Upper lobe of left lung (tissue), 6 donors: Measurements from ENCODE around the gene ZC3H15. TPM values are rescaled to one million over a fixed set of nuclear protein-coding genes. Genes with fewer than 3 reads are reported as not detected.

Experiments
- ATAC-seq, 2 donors: fragments of 200-7000 bp; cut with Tn5 transposase; one replicate each; pipeline ENCODE4 v1.9.1; 2022; ENCODE audit warnings: mild to moderate bottlenecking in 2 of 2, moderate library complexity in 2 of 2; ENCODE audit not compliant: low FRiP score in 2 of 2
- DNase-seq, 2 donors: peaks; one replicate each; pipeline ENCODE4 v3.0.0-alpha.2; 2019 to 2020
- H3K27ac ChIP-seq, 4 donors: fragments of 200-600 bp; sonication (generic); one replicate each; pipeline ENCODE4 v1.5.1; 2016 to 2019
- H3K27me3 ChIP-seq, 4 donors: fragments of 200-600 bp; sonication (generic); one replicate each; pipeline ENCODE4 v1.5.1; 2017 to 2019
- H3K36me3 ChIP-seq, 4 donors: fragments of 200-600 bp; sonication (generic); one replicate each; pipeline ENCODE4 v1.5.1; 2016 to 2019
- H3K4me1 ChIP-seq, 4 donors: fragments of 200-600 bp; sonication (generic); one replicate each; pipeline ENCODE4 v1.5.1; 2018 to 2019
- H3K4me3 ChIP-seq, 4 donors: fragments of 200-600 bp; sonication (generic); one replicate each; pipeline ENCODE4 v1.5.1; 2017 to 2019; ENCODE audit warnings: mild to moderate bottlenecking in 2 of 4, moderate library complexity in 1 of 4
- H3K9me3 ChIP-seq, 4 donors: fragments of 200-600 bp; sonication (generic); one replicate each; pipeline ENCODE4 v1.5.1; 2018 to 2019
- CTCF ChIP-seq, 6 experiments: fragments of 450-650 bp in 4 of 6; fragments of 200-600 bp in 2 of 6; sonication (generic) in 2 of 6; IDR thresholded peaks; one replicate each; pipeline ENCODE4 v1.5.1; 2016 to 2019; ENCODE audit warnings: antibody characterized with exemption in 6 of 6
- EP300 ChIP-seq, 4 donors: sonication (generic); formaldehyde crosslinking; IDR thresholded peaks; one replicate each; pipeline ENCODE4 v1.5.1; 2017; ENCODE audit warnings: antibody characterized with exemption in 4 of 4, control low read depth in 2 of 4
- POLR2A ChIP-seq, 4 donors: fragments of 450-650 bp; IDR thresholded peaks; one replicate each; pipeline ENCODE4 v1.5.1; 2016 to 2017; ENCODE audit warnings: antibody characterized with exemption in 4 of 4, mild to moderate bottlenecking in 2 of 4
- POLR2AphosphoS5 ChIP-seq, 2 donors: sonication (generic); formaldehyde crosslinking; IDR thresholded peaks; one replicate each; pipeline ENCODE4 v1.5.1; 2017; ENCODE audit warnings: antibody characterized with exemption in 2 of 2
- WGBS, 2 donors: methylation state at CpG; one replicate each; pipeline ENCODE4 v1.1.5; 2017 to 2018; 5-methylcytosine and 5-hydroxymethylcytosine counted together
- total RNA-seq, 6 donors: library from RNA; depleted of rRNA in 4 of 6; stranded (reverse); fragments of >200 nt in 4 of 6; gene quantifications; one replicate each; pipeline versions ENCODE4 v1.1.0 to v1.2.1, GENCODE V29; 2016 to 2021
- donor health status: DM: no; HTN: no; CAD: no; lungs with moderate emphysema.
- donor health status: DM: no; HTN: yes; CAD: no; lungs with severe emphysema.

Gene ZC3H15
- total RNA-seq, 6 donors from 2014 or later = 30.2 to 79.6 (median 45.1) TPM

- no peaks in the 10 kb centered on the region for H3K27me3 ChIP-seq
- no peak overlapping the region for H3K27ac ChIP-seq
- ATAC-seq = no peak
- no peak overlapping the region for H3K4me3 ChIP-seq
- H3K36me3 ChIP-seq = no peaks in the 10 kb centered on the region
- WGBS, 2 donors = 94 to 96% methylated on average over 2 of the region's 2 CpGs
- DNase-seq = no peak
- H3K9me3 ChIP-seq = no peaks in the 10 kb centered on the region
- no peaks in the 10 kb centered on the region for H3K4me1 ChIP-seq
- TF ChIP-seq CTCF (IDR thresholded peaks at IDR 0.05) = no peak
- no peak for TF ChIP-seq POLR2AphosphoS5 (IDR thresholded peaks at IDR 0.05)
- TF ChIP-seq EP300 (IDR thresholded peaks at IDR 0.05) = no peak
- TF ChIP-seq POLR2A (IDR thresholded peaks at IDR 0.05) = no peak
Observed at GRCh38 chr2:186443851-186444250, 42.2 kb upstream of the ZC3H15 start.

DNA sequence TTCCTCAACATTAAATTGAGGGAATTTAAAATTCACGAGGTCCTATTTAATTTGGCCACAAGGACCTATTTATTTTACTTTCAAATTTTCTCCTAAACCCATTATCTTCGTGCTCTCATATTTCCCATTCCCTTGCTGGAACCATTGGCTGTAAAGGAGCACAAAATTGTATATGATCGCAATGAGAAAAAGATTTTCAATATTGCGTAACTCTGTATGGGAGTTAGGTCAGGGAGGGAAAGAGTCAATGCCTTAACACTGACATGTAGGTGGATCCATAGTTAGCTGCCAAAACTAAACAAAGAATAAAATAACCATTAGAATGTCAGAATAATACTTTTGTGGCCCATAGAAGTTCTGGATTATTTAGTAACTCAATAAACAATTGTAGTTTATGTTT lies 40.6 kb upstream of the ZC3H15 start:
- TF ChIP-seq CTCF (IDR thresholded peaks at IDR 0.05) (no peak), EP300 (IDR thresholded peaks at IDR 0.05) (no peak), POLR2A (IDR thresholded peaks at IDR 0.05) (no peak)
- Histone ChIP-seq H3K27ac (no peak overlapping the region), H3K9me3 (no peaks in the 10 kb centered on the region), H3K4me1 (no peaks in the 10 kb centered on the region), H3K27me3 (no peaks in the 10 kb centered on the region), H3K4me3 (no peak overlapping the region), H3K36me3 (no peaks in the 10 kb centered on the region)
- DNase-seq (no peak), ATAC-seq (no peak)
- 93 to 97% methylated on average over 4 of the region's 4 CpGs for WGBS, 2 donors

DNA sequence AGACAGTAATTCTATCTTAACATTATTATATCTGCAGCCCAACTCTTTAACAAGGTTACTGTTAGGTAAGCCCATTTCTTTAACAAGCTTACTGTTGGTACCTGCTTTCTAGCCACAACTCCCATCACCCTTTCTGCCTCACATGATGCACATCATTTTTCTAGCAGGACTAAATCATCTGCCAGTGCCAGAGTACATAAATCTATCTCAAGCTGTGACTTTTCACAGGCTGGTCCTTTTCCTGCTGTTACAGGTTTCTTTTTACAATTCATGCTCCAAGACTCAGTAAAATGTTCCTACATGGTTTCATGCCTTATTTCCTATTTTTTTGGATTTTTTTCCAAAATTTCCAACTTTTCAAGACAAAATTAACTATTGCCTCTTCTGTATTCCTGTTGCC lies 30.4 kb upstream of the ZC3H15 start:
- Histone ChIP-seq H3K36me3 (peaks cover 0 to 7% (median 0%) of the 10 kb centered on the region in 4 donors), H3K4me3 (no peak overlapping the region), H3K27me3 (no peaks in the 10 kb centered on the region), H3K9me3 (no peaks in the 10 kb centered on the region), H3K27ac (no peak overlapping the region), H3K4me1 (no peaks in the 10 kb centered on the region)
- ATAC-seq (no peak), DNase-seq (no peak)
- TF ChIP-seq POLR2A (IDR thresholded peaks at IDR 0.05) (no peak), CTCF (IDR thresholded peaks at IDR 0.05) (no peak), EP300 (IDR thresholded peaks at IDR 0.05) (no peak), POLR2AphosphoS5 (IDR thresholded peaks at IDR 0.05) (no peak)

- no peak overlapping the region for H3K27ac ChIP-seq
- peaks cover 0 to 7% (median 0%) of the 10 kb centered on the region in 4 donors for H3K36me3 ChIP-seq
- H3K9me3 ChIP-seq = no peaks in the 10 kb centered on the region
- TF ChIP-seq POLR2A (IDR thresholded peaks at IDR 0.05) (no peak), CTCF (IDR thresholded peaks at IDR 0.05) (no peak), POLR2AphosphoS5 (IDR thresholded peaks at IDR 0.05) (no peak), EP300 (IDR thresholded peaks at IDR 0.05) (no peak)
- H3K4me1 ChIP-seq = no peaks in the 10 kb centered on the region
- no peak for ATAC-seq
- DNase-seq = no peak
- H3K4me3 ChIP-seq = no peak overlapping the region
- 86 to 92% methylated on average over 4 of the region's 4 CpGs for WGBS, 2 donors
- no peaks in the 10 kb centered on the region for H3K27me3 ChIP-seq
Observed at GRCh38 chr2:186456941-186457340, 29.1 kb upstream of the ZC3H15 start.

- no peak overlapping the region for H3K27ac ChIP-seq
- 42 to 55% methylated on average over 3 of the region's 3 CpGs for WGBS, 2 donors
- DNase-seq (no peak), ATAC-seq (no peak)
- H3K36me3 ChIP-seq = peaks cover 0 to 7% (median 0%) of the 10 kb centered on the region in 4 donors
- no peaks in the 10 kb centered on the region for H3K4me1 ChIP-seq
- no peaks in the 10 kb centered on the region for H3K27me3 ChIP-seq
- no peak overlapping the region for H3K4me3 ChIP-seq
- TF ChIP-seq EP300 (IDR thresholded peaks at IDR 0.05) = no peak
- TF ChIP-seq POLR2AphosphoS5 (IDR thresholded peaks at IDR 0.05) = no peak
- no peak for TF ChIP-seq CTCF (IDR thresholded peaks at IDR 0.05)
- no peak for TF ChIP-seq POLR2A (IDR thresholded peaks at IDR 0.05)
- H3K9me3 ChIP-seq = no peaks in the 10 kb centered on the region
Observed at GRCh38 chr2:186457908-186458307, 28.2 kb upstream of the ZC3H15 start.
